H4 (cell line): Measurements from ENCODE around the gene ETFBKMT. TPM values are rescaled to one million over a fixed set of nuclear protein-coding genes. Genes with fewer than 3 reads are reported as not detected.
"Not testable (repeated sequence)": the region's sequence is repeated elsewhere in the genome, so short reads cannot be mapped to it uniquely, and the experiment has no call there.

Source experiments
- DNase-seq: peaks from one replicate; pipeline ENCODE4 v3.0.0-alpha.2; 2015; ENCODE audit warnings: low spot score
- total RNA-seq: library from RNA; depleted of rRNA; stranded (reverse); fragments of >200 nt; shearing (Covaris generic); gene quantifications from 2 replicates; pipeline ENCODE4 v1.2.3, GENCODE V29; 2014; rRNA removed

The ETFBKMT gene
- total RNA-seq, 1 experiment from 2014 or later: 1.3 TPM

- DNase-seq: not testable (repeated sequence)
These were observed 59.2 kb downstream of the ETFBKMT start for GRCh38 chr12:31718542-31719198.

GRCh38 chr12:31722580-31722979 is 63.1 kb downstream of the ETFBKMT start:
- no peak for DNase-seq

Other genes with a start within 250 kb of the ETFBKMT start
- gene DENND5B, start 68.6 kb upstream of the ETFBKMT start, total RNA-seq: 4.3 and 8.6 TPM in 2 replicates
- 10.7 and 20.9 TPM in 2 replicates for gene AMN1, start 69.3 kb downstream of the ETFBKMT start, total RNA-seq